Ramos (cell line): ENCODE results near the gene OLFM2.

Experiments used
- in situ Hi-C: fragments of 300-500 bp; cut with MboI; formaldehyde crosslinking; loops from one replicate; pipeline ENCODE4 v1.14.3; 2022; ENCODE audit warnings: low sequenced_read_pairs; ENCODE audit not compliant: unreplicated experiment

OLFM2 gene

GRCh38 chr19:9912551-9913236 lies 23.6 kb downstream of the OLFM2 start:
- in situ Hi-C loops, result no loop called here

GRCh38 chr19:9911524-9912185 lies 24.7 kb downstream of the OLFM2 start:
- in situ Hi-C loops, result no loop called here

- in situ Hi-C loops, result no loop called here
Observed at GRCh38 chr19:9910625-9911024, 25.7 kb downstream of the OLFM2 start.

GRCh38 chr19:9909251-9909650 lies 27.1 kb downstream of the OLFM2 start:
- in situ Hi-C loops, result no loop called here

GRCh38 chr19:9906475-9907087 lies 29.7 kb downstream of the OLFM2 start:
- in situ Hi-C loops, result no loop called here

- in situ Hi-C loops, result no loop called here
Observed at GRCh38 chr19:9903336-9903735, 33.0 kb downstream of the OLFM2 start.

- in situ Hi-C loops, result no loop called here
Observed at GRCh38 chr19:9901642-9902041, 34.7 kb downstream of the OLFM2 start.

GRCh38 chr19:9901020-9901419 lies 35.3 kb downstream of the OLFM2 start:
- in situ Hi-C loops, result no loop called here

GRCh38 chr19:9891609-9892373 lies 44.5 kb downstream of the OLFM2 start:
- in situ Hi-C loops, result no loop called here

GRCh38 chr19:9885077-9885552 lies 51.2 kb downstream of the OLFM2 start:
- in situ Hi-C loops, result no loop called here

- in situ Hi-C loops, result no loop called here
Observed at GRCh38 chr19:9883764-9884163, 52.6 kb downstream of the OLFM2 start.

GRCh38 chr19:9883231-9883758 lies 53.0 kb downstream of the OLFM2 start:
- in situ Hi-C loops, result no loop called here

- in situ Hi-C loops, result no loop called here
Observed at GRCh38 chr19:9881720-9882119, 54.6 kb downstream of the OLFM2 start.

GRCh38 chr19:9878511-9879196 lies 57.7 kb downstream of the OLFM2 start:
- in situ Hi-C loops, result no loop called here

GRCh38 chr19:9877780-9878510 lies 58.4 kb downstream of the OLFM2 start:
- in situ Hi-C loops, result no loop called here

GRCh38 chr19:9875796-9876195 lies 60.5 kb downstream of the OLFM2 start:
- in situ Hi-C loops, result no loop called here

GRCh38 chr19:9875031-9875627 lies 61.2 kb downstream of the OLFM2 start:
- in situ Hi-C loops, result no loop called here

GRCh38 chr19:9872618-9873242 lies 63.6 kb downstream of the OLFM2 start:
- in situ Hi-C loops, result no loop called here
